Measurements from ENCODE around the gene SNX14.

Gene SNX14

DNA sequence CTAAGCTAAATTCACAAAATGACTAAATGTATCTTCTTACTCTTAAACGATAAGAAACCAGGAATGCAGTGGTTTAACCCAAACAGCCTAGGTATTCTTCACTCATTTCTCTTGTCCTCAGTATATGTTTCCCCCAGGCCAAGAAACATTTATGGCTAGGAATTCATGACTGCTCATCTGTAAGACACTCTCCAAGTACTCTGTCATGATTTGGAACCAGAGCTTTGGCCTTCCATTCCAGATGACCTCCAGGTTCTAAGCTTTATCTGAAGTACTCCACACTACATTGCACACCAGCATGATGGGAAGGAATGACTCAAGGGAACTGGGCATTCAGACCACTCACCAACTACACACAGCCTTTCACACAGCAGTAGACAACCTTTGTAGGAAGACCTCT is 114.5 kb downstream of the SNX14 start:
- Histone ChIP-seq H4K20me1 (ENCODE audit: control insufficient read depth, insufficient read depth, low read depth, low read length) (no peaks in the 10 kb centered on the region), H3F3A (ENCODE audit: control insufficient read depth, insufficient read depth) (no peaks in the 10 kb centered on the region), H3K27ac (ENCODE audit: low read depth, low read length) (no peak overlapping the region), H3K9me3 (ENCODE audit: control insufficient read depth, insufficient read depth, low read length) (no peaks in the 10 kb centered on the region), H3K4me2 (ENCODE audit: low read length) (no peak overlapping the region), H3K4me1 (ENCODE audit: control insufficient read depth, low read length) (no peaks in the 10 kb centered on the region), H3K36me3 (ENCODE audit: control insufficient read depth, low read length) (no peaks in the 10 kb centered on the region), H3K9me2 (replicated peaks; ENCODE audit: control insufficient read depth, low read length) (no peaks in the 10 kb centered on the region), H3K4me3 (ENCODE audit: low read length) (no peak overlapping the region), H3K27me3 (ENCODE audit: control insufficient read depth, low read length) (peaks cover 11% of the 10 kb centered on the region), H3K79me2 (ENCODE audit: control insufficient read depth, low read length) (no peaks in the 10 kb centered on the region)
- TF ChIP-seq EZH2phosphoT487 (IDR thresholded peaks at IDR 0.05; ENCODE audit: borderline replicate concordance, low read length), result no peak
- TF ChIP-seq, protein P1, sequence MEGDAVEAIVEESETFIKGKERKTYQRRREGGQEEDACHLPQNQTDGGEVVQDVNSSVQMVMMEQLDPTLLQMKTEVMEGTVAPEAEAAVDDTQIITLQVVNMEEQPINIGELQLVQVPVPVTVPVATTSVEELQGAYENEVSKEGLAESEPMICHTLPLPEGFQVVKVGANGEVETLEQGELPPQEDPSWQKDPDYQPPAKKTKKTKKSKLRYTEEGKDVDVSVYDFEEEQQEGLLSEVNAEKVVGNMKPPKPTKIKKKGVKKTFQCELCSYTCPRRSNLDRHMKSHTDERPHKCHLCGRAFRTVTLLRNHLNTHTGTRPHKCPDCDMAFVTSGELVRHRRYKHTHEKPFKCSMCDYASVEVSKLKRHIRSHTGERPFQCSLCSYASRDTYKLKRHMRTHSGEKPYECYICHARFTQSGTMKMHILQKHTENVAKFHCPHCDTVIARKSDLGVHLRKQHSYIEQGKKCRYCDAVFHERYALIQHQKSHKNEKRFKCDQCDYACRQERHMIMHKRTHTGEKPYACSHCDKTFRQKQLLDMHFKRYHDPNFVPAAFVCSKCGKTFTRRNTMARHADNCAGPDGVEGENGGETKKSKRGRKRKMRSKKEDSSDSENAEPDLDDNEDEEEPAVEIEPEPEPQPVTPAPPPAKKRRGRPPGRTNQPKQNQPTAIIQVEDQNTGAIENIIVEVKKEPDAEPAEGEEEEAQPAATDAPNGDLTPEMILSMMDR (IDR thresholded peaks at IDR 0.05; ENCODE audit: low read depth, low read length, poor library complexity, severe bottlenecking), result no peak

DNA sequence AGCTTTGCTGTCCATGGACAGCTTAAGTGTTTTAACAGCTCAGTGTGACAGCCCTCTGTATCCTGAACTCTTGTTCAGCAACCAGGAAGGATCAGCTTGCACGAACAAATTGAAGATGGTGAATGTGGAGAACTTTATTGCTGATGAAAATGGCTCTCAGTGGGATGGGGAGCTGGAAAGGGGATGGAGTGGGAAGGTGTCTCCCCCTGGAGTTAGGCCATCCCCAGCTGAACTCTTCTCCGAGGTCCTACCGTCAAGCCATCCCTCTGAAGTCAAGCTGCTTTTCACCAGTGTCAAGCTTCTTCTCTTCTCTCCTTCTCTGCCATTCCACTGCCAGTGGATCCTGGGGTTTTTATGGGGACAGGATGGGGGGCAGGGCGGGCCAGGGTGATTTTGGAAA is 117.1 kb downstream of the SNX14 start:
- no peaks in the 10 kb centered on the region for H3K36me3 ChIP-seq (ENCODE audit: control insufficient read depth, low read length)
- no peaks in the 10 kb centered on the region for H3K9me3 ChIP-seq (ENCODE audit: control insufficient read depth, insufficient read depth, low read length)
- no peak overlapping the region for H3K4me2 ChIP-seq (ENCODE audit: low read length)
- no peaks in the 10 kb centered on the region for H3K79me2 ChIP-seq (ENCODE audit: control insufficient read depth, low read length)
- no peaks in the 10 kb centered on the region for H3F3A ChIP-seq (ENCODE audit: control insufficient read depth, insufficient read depth)
- H3K9me2 ChIP-seq (replicated peaks; ENCODE audit: control insufficient read depth, low read length), result no peaks in the 10 kb centered on the region
- no peaks in the 10 kb centered on the region for H3K4me1 ChIP-seq (ENCODE audit: control insufficient read depth, low read length)
- no peak overlapping the region for H3K27ac ChIP-seq (ENCODE audit: low read depth, low read length)
- H3K4me3 ChIP-seq (ENCODE audit: low read length), result no peak overlapping the region
- H3K27me3 ChIP-seq (ENCODE audit: control insufficient read depth, low read length), result peaks cover under 1% of the 10 kb centered on the region; the same call in 1 of the 2 replicates
- TF ChIP-seq, protein P1 (IDR thresholded peaks at IDR 0.05; ENCODE audit: low read depth, low read length, poor library complexity, severe bottlenecking), result no peak
- no peak for TF ChIP-seq EZH2phosphoT487 (IDR thresholded peaks at IDR 0.05; ENCODE audit: borderline replicate concordance, low read length)
- no peaks in the 10 kb centered on the region for H4K20me1 ChIP-seq (ENCODE audit: control insufficient read depth, insufficient read depth, low read depth, low read length)

DNA sequence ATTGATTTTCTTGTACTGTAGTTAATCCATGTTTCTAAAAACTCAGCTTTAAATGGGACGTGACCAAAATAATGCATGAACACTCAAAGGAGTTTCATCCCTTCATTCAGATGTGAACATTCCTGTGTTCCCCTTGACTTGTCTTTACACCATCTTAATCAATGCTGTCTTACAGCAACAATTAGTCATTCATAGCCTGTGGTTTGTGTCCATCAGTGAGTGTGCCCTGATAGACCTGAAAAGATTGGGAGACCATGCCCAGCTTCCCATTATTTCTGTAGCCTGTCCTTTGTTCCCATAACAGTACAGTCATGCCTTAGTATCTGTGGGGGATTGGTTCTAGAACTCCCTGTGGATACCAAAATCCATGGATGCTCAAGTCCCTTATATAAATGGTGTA is 119.9 kb downstream of the SNX14 start:
- no peaks in the 10 kb centered on the region for H4K20me1 ChIP-seq (ENCODE audit: control insufficient read depth, insufficient read depth, low read depth, low read length)
- no peaks in the 10 kb centered on the region for H3F3A ChIP-seq (ENCODE audit: control insufficient read depth, insufficient read depth)
- no peak overlapping the region for H3K27ac ChIP-seq (ENCODE audit: low read depth, low read length)
- TF ChIP-seq EZH2phosphoT487 (IDR thresholded peaks at IDR 0.05; ENCODE audit: borderline replicate concordance, low read length), result no peak
- TF ChIP-seq, protein P1 (IDR thresholded peaks at IDR 0.05; ENCODE audit: low read depth, low read length, poor library complexity, severe bottlenecking), result no peak
- no peaks in the 10 kb centered on the region for H3K36me3 ChIP-seq (ENCODE audit: control insufficient read depth, low read length)
- H3K4me2 ChIP-seq (ENCODE audit: low read length), result no peak overlapping the region
- no peaks in the 10 kb centered on the region for H3K79me2 ChIP-seq (ENCODE audit: control insufficient read depth, low read length)
- H3K9me2 ChIP-seq (replicated peaks; ENCODE audit: control insufficient read depth, low read length), result no peaks in the 10 kb centered on the region
- H3K4me3 ChIP-seq (ENCODE audit: low read length), result no peak overlapping the region
- no peaks in the 10 kb centered on the region for H3K4me1 ChIP-seq (ENCODE audit: control insufficient read depth, low read length)
- no peaks in the 10 kb centered on the region for H3K27me3 ChIP-seq (ENCODE audit: control insufficient read depth, low read length)
- H3K9me3 ChIP-seq (ENCODE audit: control insufficient read depth, insufficient read depth, low read length), result no peaks in the 10 kb centered on the region

DNA sequence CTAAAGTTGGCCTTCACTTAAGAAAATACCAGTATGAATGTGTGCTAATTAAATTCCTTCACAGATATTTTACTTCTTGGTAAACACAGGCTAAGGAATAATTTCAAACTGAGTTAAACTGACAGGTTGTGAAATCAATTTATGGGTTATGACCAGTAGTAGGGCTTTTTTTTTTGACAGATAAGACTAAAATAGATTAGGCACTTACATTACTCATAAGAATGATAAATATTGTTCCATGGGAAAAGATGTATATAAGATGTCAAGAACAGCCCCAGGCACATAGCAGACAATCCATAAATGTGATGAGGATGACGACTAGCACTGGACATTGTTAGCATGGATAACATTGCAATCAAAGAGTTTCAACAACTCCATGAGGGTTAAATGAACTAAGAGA is 120.9 kb downstream of the SNX14 start:
- no peaks in the 10 kb centered on the region for H3K79me2 ChIP-seq (ENCODE audit: control insufficient read depth, low read length)
- TF ChIP-seq EZH2phosphoT487 (IDR thresholded peaks at IDR 0.05; ENCODE audit: borderline replicate concordance, low read length), result no peak
- TF ChIP-seq, protein P1 (IDR thresholded peaks at IDR 0.05; ENCODE audit: low read depth, low read length, poor library complexity, severe bottlenecking), result no peak
- no peaks in the 10 kb centered on the region for H3K36me3 ChIP-seq (ENCODE audit: control insufficient read depth, low read length)
- no peaks in the 10 kb centered on the region for H4K20me1 ChIP-seq (ENCODE audit: control insufficient read depth, insufficient read depth, low read depth, low read length)
- no peaks in the 10 kb centered on the region for H3K9me3 ChIP-seq (ENCODE audit: control insufficient read depth, insufficient read depth, low read length)
- H3K27me3 ChIP-seq (ENCODE audit: control insufficient read depth, low read length), result no peaks in the 10 kb centered on the region
- no peaks in the 10 kb centered on the region for H3K9me2 ChIP-seq (replicated peaks; ENCODE audit: control insufficient read depth, low read length)
- no peaks in the 10 kb centered on the region for H3F3A ChIP-seq (ENCODE audit: control insufficient read depth, insufficient read depth)
- no peak overlapping the region for H3K27ac ChIP-seq (ENCODE audit: low read depth, low read length)
- H3K4me1 ChIP-seq (ENCODE audit: control insufficient read depth, low read length), result no peaks in the 10 kb centered on the region
- H3K4me2 ChIP-seq (ENCODE audit: low read length), result no peak overlapping the region
- H3K4me3 ChIP-seq (ENCODE audit: low read length), result no peak overlapping the region
